Thoracic aorta (tissue), 2 donors: ENCODE data around the gene PTPN14. TPM values are rescaled to one million over a fixed set of nuclear protein-coding genes. Genes with fewer than 3 reads are reported as not detected.

ENCODE experiments used
- ATAC-seq: fragments of 150-250 bp; one replicate; pipeline ENCODE4 v1.8.0; 2017; ENCODE audit warnings: low read depth; ENCODE audit not compliant: insufficient number of reproducible peaks, low FRiP score
- DNase-seq: peaks from one replicate; pipeline ENCODE4 v3.0.0-alpha.2; 2020; ENCODE audit warnings: low spot score
- H3K27ac ChIP-seq, 2 donors: fragments of 200-600 bp; sonication (generic); 1 replicate in 1 of 2; 2 replicates in 1 of 2; pipeline ENCODE4 v1.5.1; 2016; ENCODE audit warnings: mild to moderate bottlenecking in 2 of 2, moderate library complexity in 2 of 2
- H3K27me3 ChIP-seq: fragments of 200-600 bp; sonication (generic); replicated peaks from 2 replicates; pipeline ENCODE4 v1.6.0; 2016; ENCODE audit warnings: mild to moderate bottlenecking; ENCODE audit not compliant: insufficient read depth
- H3K36me3 ChIP-seq: fragments of 200-600 bp; sonication (generic); one replicate; pipeline ENCODE4 v1.5.1; 2016
- H3K4me1 ChIP-seq, 2 donors: fragments of 200-600 bp; sonication (generic); 1 replicate in 1 of 2; 2 replicates in 1 of 2; pipeline versions ENCODE4 v1.5.1 to v1.6.0; 2016; ENCODE audit warnings: low read depth in 2 of 2, mild to moderate bottlenecking in 1 of 2; ENCODE audit not compliant: control insufficient read depth in 1 of 2
- H3K4me3 ChIP-seq: fragments of 200-600 bp; sonication (generic); 2 replicates; pipeline ENCODE4 v1.5.1; 2016; ENCODE audit warnings: mild to moderate bottlenecking
- H3K9me3 ChIP-seq: fragments of 200-600 bp; sonication (generic); 2 replicates; pipeline ENCODE4 v1.5.1; 2016
- CTCF ChIP-seq: fragments of 200-600 bp; sonication (generic); IDR thresholded peaks from one replicate; pipeline ENCODE4 v1.5.1; 2019; ENCODE audit warnings: antibody characterized with exemption
- total RNA-seq, 2 donors: library from RNA; depleted of rRNA; stranded (reverse); fragments of >200 nt; gene quantifications; one replicate each; pipeline versions ENCODE4 v1.1.0 to v1.2.3, GENCODE V29; 2016

Gene PTPN14
- total RNA-seq, 2 donors from 2014 or later: 33.3 to 63.8 TPM

GRCh38 chr1:214301526-214301925, 249.9 kb downstream of the PTPN14 start:
- Histone ChIP-seq H3K27ac (no peak overlapping the region), H3K27me3 (no peaks in the 10 kb centered on the region), H3K4me1 (peaks cover 0 to 5% of the 10 kb centered on the region in 2 donors), H3K36me3 (no peaks in the 10 kb centered on the region), H3K9me3 (no peaks in the 10 kb centered on the region), H3K4me3 (no peak overlapping the region)
- no peak for TF ChIP-seq CTCF
- ATAC-seq (no peak), DNase-seq (no peak)

GRCh38 chr1:214300149-214300780, 251.1 kb downstream of the PTPN14 start:
- DNase-seq (no peak), ATAC-seq (no peak)
- no peak overlapping the region for H3K27ac ChIP-seq
- H3K27me3 ChIP-seq: no peaks in the 10 kb centered on the region
- H3K4me1 ChIP-seq: peaks cover 0 to 5% of the 10 kb centered on the region in 2 donors
- no peaks in the 10 kb centered on the region for H3K9me3 ChIP-seq
- no peak overlapping the region for H3K4me3 ChIP-seq
- no peak for TF ChIP-seq CTCF
- no peaks in the 10 kb centered on the region for H3K36me3 ChIP-seq

Other genes with a start within 250 kb of the PTPN14 start
- 1 to 10 TPM in 1 of 2 donors, under 1 TPM in 1; under 0.01 to 1.8 TPM for gene CENPF, start 51.6 kb upstream of the PTPN14 start, total RNA-seq